Activated T-helper 2 cell treated with anti-CD3 and anti-CD28 coated beads, Interferon-gamma antibody, Interleukin-2, Interleukin-4, amounts not matched to agents 10 μg/mL and 5 μg/mL and 100 μg/mL, durations not matched to agents 14 hours and 24 hours and 36 hours (primary cell): ENCODE results near the gene MAGEH1. TPM values are rescaled to one million over a fixed set of nuclear protein-coding genes. Genes with fewer than 3 reads are reported as not detected.

ENCODE experiments used
- total RNA-seq: library from RNA; stranded (reverse); gene quantifications from 2 replicates; pipeline ENCODE4 v1.2.3, GENCODE V29; 2022

Gene MAGEH1
- total RNA-seq, 1 donor from 2014 or later = 23.2 TPM

Other genes with a start within 250 kb of the MAGEH1 start
- not detected in 2 replicates for gene PAGE5, start 231.8 kb upstream of the MAGEH1 start, total RNA-seq
- not detected in 2 replicates for gene PAGE3, start 187.2 kb upstream of the MAGEH1 start, total RNA-seq
- 2.6 and 2.9 TPM in 2 replicates for gene USP51, start 37.7 kb downstream of the MAGEH1 start, total RNA-seq
- gene FOXR2, start 171.3 kb downstream of the MAGEH1 start, total RNA-seq = not detected in 2 replicates